Effector memory CD4-positive, alpha-beta T cell (primary cell): Measurements from ENCODE around the gene ABLIM2.

Experiments used
- DNase-seq, 3 donors: peaks; one replicate each; pipeline ENCODE4 v3.0.0-alpha.2; 2020
- H3K27ac ChIP-seq: 2 replicates; pipeline ENCODE4 v1.7.0; 2013; ENCODE audit warnings: mild to moderate bottlenecking, low read length, moderate library complexity; ENCODE audit not compliant: insufficient read depth, poor library complexity, severe bottlenecking
- H3K27me3 ChIP-seq: replicated peaks from 2 replicates; pipeline ENCODE4 v1.7.0; 2013; ENCODE audit warnings: mild to moderate bottlenecking, low read length; ENCODE audit not compliant: insufficient read depth, control insufficient read depth, poor library complexity, severe bottlenecking
- H3K36me3 ChIP-seq: 2 replicates; pipeline ENCODE4 v1.7.0; 2013; ENCODE audit warnings: mild to moderate bottlenecking, low read length, moderate library complexity; ENCODE audit not compliant: control insufficient read depth, insufficient read depth
- H3K4me1 ChIP-seq: 2 replicates; pipeline ENCODE4 v1.7.0; 2013; ENCODE audit warnings: low read length, mild to moderate bottlenecking; ENCODE audit not compliant: control insufficient read depth, insufficient read depth, poor library complexity, severe bottlenecking
- H3K4me3 ChIP-seq: 2 replicates; pipeline ENCODE4 v1.7.0; 2013; ENCODE audit warnings: low read length, low read depth, mild to moderate bottlenecking; ENCODE audit not compliant: insufficient read depth, poor library complexity, severe bottlenecking
- H3K9me3 ChIP-seq: 2 replicates; pipeline ENCODE4 v1.7.0; 2013; ENCODE audit warnings: mild to moderate bottlenecking, low read length, moderate library complexity; ENCODE audit not compliant: control insufficient read depth

Gene ABLIM2

GRCh38 chr4:8083086-8083825 is 75.4 kb downstream of the ABLIM2 start:
- Histone ChIP-seq H3K27ac (no peak overlapping the region), H3K4me1 (no peaks in the 10 kb centered on the region), H3K4me3 (no peak overlapping the region), H3K9me3 (no peaks in the 10 kb centered on the region), H3K27me3 (no peaks in the 10 kb centered on the region), H3K36me3 (no peaks in the 10 kb centered on the region)
- DNase-seq = no peak

GRCh38 chr4:8082517-8083055 is 76.0 kb downstream of the ABLIM2 start:
- no peaks in the 10 kb centered on the region for H3K36me3 ChIP-seq
- no peaks in the 10 kb centered on the region for H3K4me1 ChIP-seq
- H3K27me3 ChIP-seq = no peaks in the 10 kb centered on the region
- DNase-seq = no peak
- H3K4me3 ChIP-seq = no peak overlapping the region
- H3K27ac ChIP-seq = no peak overlapping the region
- H3K9me3 ChIP-seq = no peaks in the 10 kb centered on the region

GRCh38 chr4:8081621-8082516 is 76.7 kb downstream of the ABLIM2 start:
- no peaks in the 10 kb centered on the region for H3K9me3 ChIP-seq
- no peak overlapping the region for H3K27ac ChIP-seq
- no peaks in the 10 kb centered on the region for H3K27me3 ChIP-seq
- H3K36me3 ChIP-seq = no peaks in the 10 kb centered on the region
- no peaks in the 10 kb centered on the region for H3K4me1 ChIP-seq
- H3K4me3 ChIP-seq = no peak overlapping the region
- no peak for DNase-seq

- H3K27ac ChIP-seq = no peak overlapping the region
- no peaks in the 10 kb centered on the region for H3K27me3 ChIP-seq
- no peaks in the 10 kb centered on the region for H3K36me3 ChIP-seq
- no peak overlapping the region for H3K4me3 ChIP-seq
- DNase-seq = no peak
- H3K9me3 ChIP-seq = no peaks in the 10 kb centered on the region
- H3K4me1 ChIP-seq = no peaks in the 10 kb centered on the region
Measured at GRCh38 chr4:8081171-8081570, 77.4 kb downstream of the ABLIM2 start.

GRCh38 chr4:8080754-8081065 is 77.9 kb downstream of the ABLIM2 start:
- Histone ChIP-seq H3K4me1 (no peaks in the 10 kb centered on the region), H3K27me3 (no peaks in the 10 kb centered on the region), H3K9me3 (no peaks in the 10 kb centered on the region), H3K27ac (no peak overlapping the region), H3K36me3 (no peaks in the 10 kb centered on the region), H3K4me3 (no peak overlapping the region)
- DNase-seq = no peak

GRCh38 chr4:8079916-8080753 is 78.5 kb downstream of the ABLIM2 start:
- H3K36me3 ChIP-seq = no peaks in the 10 kb centered on the region
- H3K27me3 ChIP-seq = no peaks in the 10 kb centered on the region
- H3K9me3 ChIP-seq = no peaks in the 10 kb centered on the region

GRCh38 chr4:8079031-8079885 is 79.4 kb downstream of the ABLIM2 start:
- DNase-seq = no peak
- no peak overlapping the region for H3K27ac ChIP-seq
- H3K36me3 ChIP-seq = no peaks in the 10 kb centered on the region
- no peaks in the 10 kb centered on the region for H3K9me3 ChIP-seq
- no peaks in the 10 kb centered on the region for H3K4me1 ChIP-seq
- H3K4me3 ChIP-seq = no peak overlapping the region
- no peaks in the 10 kb centered on the region for H3K27me3 ChIP-seq

More at GRCh38 chr4:8079916-8080753, 78.5 kb downstream of the ABLIM2 start:
- DNase-seq = no peak
- Histone ChIP-seq H3K4me3 (no peak overlapping the region), H3K27ac (no peak overlapping the region), H3K4me1 (no peaks in the 10 kb centered on the region)

GRCh38 chr4:8078610-8079015 is 80.0 kb downstream of the ABLIM2 start:
- Histone ChIP-seq H3K27ac (no peak overlapping the region), H3K4me3 (no peak overlapping the region), H3K4me1 (no peaks in the 10 kb centered on the region), H3K27me3 (no peaks in the 10 kb centered on the region), H3K9me3 (no peaks in the 10 kb centered on the region), H3K36me3 (no peaks in the 10 kb centered on the region)
- no peak for DNase-seq

GRCh38 chr4:8078109-8078494 is 80.5 kb downstream of the ABLIM2 start:
- Histone ChIP-seq H3K27me3 (no peaks in the 10 kb centered on the region), H3K36me3 (no peaks in the 10 kb centered on the region), H3K4me1 (no peaks in the 10 kb centered on the region), H3K27ac (no peak overlapping the region), H3K9me3 (no peaks in the 10 kb centered on the region), H3K4me3 (no peak overlapping the region)
- DNase-seq = no peak
